ENCODE results near the gene SYNE3. TPM values are rescaled to one million over a fixed set of nuclear protein-coding genes. Genes with fewer than 3 reads are reported as not detected.

Gene SYNE3
- total and polyA plus RNA-seq, 2 donors (not counting 1 experiment from before 2014, with no cell fraction given): 4.9 to 24.1 TPM

GRCh38 chr14:95499354-95499750, 17.1 kb downstream of the SYNE3 start:
- DNase-seq (ENCODE audit: low read depth in 2 of 2): no peak
- Histone ChIP-seq H3K9me3 (ENCODE audit: control insufficient read depth, insufficient read depth, low read depth, low read length) (no peaks in the 10 kb centered on the region), H3K4me1 (ENCODE audit: control insufficient read depth, extremely low read depth, insufficient read depth, low read length) (peaks cover 39% of the 10 kb centered on the region), H3K9ac (ENCODE audit: insufficient read depth, low read length) (no peak overlapping the region), H3K4me2 (ENCODE audit: extremely low read depth, insufficient read depth, low read length) (no peak overlapping the region), H3K79me2 (ENCODE audit: control insufficient read depth, insufficient read depth, low read length) (peaks cover 39% of the 10 kb centered on the region), H3K36me3 (ENCODE audit: control insufficient read depth, insufficient read depth, low read length) (peaks cover 4% of the 10 kb centered on the region), H3K27me3 (ENCODE audit: control insufficient read depth, insufficient read depth, low read length) (no peaks in the 10 kb centered on the region), H3K4me3 (replicated peaks in 1 of 4; ENCODE audit: control extremely low read depth in 1 of 4, insufficient read depth in 1 of 4, low read depth in 3 of 4, low read length in 4 of 4) (no peak overlapping the region), H2AFZ (ENCODE audit: low read length) (no peak overlapping the region), H3K27ac (ENCODE audit: insufficient read depth, low read length) (no peak overlapping the region), H4K20me1 (ENCODE audit: control insufficient read depth, extremely low read depth, insufficient read depth, low read length) (no peaks in the 10 kb centered on the region)
- no peak for TF ChIP-seq EZH2 (IDR thresholded peaks at IDR 0.05; ENCODE audit: low read length, missing control alignments)
- TF ChIP-seq, protein P1, sequence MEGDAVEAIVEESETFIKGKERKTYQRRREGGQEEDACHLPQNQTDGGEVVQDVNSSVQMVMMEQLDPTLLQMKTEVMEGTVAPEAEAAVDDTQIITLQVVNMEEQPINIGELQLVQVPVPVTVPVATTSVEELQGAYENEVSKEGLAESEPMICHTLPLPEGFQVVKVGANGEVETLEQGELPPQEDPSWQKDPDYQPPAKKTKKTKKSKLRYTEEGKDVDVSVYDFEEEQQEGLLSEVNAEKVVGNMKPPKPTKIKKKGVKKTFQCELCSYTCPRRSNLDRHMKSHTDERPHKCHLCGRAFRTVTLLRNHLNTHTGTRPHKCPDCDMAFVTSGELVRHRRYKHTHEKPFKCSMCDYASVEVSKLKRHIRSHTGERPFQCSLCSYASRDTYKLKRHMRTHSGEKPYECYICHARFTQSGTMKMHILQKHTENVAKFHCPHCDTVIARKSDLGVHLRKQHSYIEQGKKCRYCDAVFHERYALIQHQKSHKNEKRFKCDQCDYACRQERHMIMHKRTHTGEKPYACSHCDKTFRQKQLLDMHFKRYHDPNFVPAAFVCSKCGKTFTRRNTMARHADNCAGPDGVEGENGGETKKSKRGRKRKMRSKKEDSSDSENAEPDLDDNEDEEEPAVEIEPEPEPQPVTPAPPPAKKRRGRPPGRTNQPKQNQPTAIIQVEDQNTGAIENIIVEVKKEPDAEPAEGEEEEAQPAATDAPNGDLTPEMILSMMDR (conservative IDR thresholded peaks at IDR 0.05 in 1 of 2, IDR thresholded peaks at IDR 0.05 in 1 of 2; ENCODE audit: low read depth in 1 of 2, low read length in 2 of 2): no peak

GRCh38 chr14:95498622-95499353, 17.7 kb downstream of the SYNE3 start:
- Histone ChIP-seq H3K36me3 (ENCODE audit: control insufficient read depth, insufficient read depth, low read length) (peaks cover 4% of the 10 kb centered on the region), H3K9me3 (ENCODE audit: control insufficient read depth, insufficient read depth, low read depth, low read length) (no peaks in the 10 kb centered on the region), H3K4me1 (ENCODE audit: control insufficient read depth, extremely low read depth, insufficient read depth, low read length) (peaks cover 38% of the 10 kb centered on the region), H3K4me2 (ENCODE audit: extremely low read depth, insufficient read depth, low read length) (peak overlapping the region; percentile 11), H3K27me3 (ENCODE audit: control insufficient read depth, insufficient read depth, low read length) (no peaks in the 10 kb centered on the region), H3K79me2 (ENCODE audit: control insufficient read depth, insufficient read depth, low read length) (peaks cover 42% of the 10 kb centered on the region), H3K9ac (ENCODE audit: insufficient read depth, low read length) (no peak overlapping the region), H3K4me3 (replicated peaks in 1 of 4; ENCODE audit: control extremely low read depth in 1 of 4, insufficient read depth in 1 of 4, low read depth in 3 of 4, low read length in 4 of 4) (no peak overlapping the region), H2AFZ (ENCODE audit: low read length) (no peak overlapping the region), H4K20me1 (ENCODE audit: control insufficient read depth, extremely low read depth, insufficient read depth, low read length) (no peaks in the 10 kb centered on the region), H3K27ac (ENCODE audit: insufficient read depth, low read length) (no peak overlapping the region)
- DNase-seq (ENCODE audit: low read depth in 2 of 2): peak in 1 of 2 donors; percentile 67
- TF ChIP-seq EZH2 (IDR thresholded peaks at IDR 0.05; ENCODE audit: low read length, missing control alignments): no peak
- TF ChIP-seq, protein P1 (conservative IDR thresholded peaks at IDR 0.05 in 1 of 2, IDR thresholded peaks at IDR 0.05 in 1 of 2; ENCODE audit: low read depth in 1 of 2, low read length in 2 of 2): no peak

GRCh38 chr14:95497561-95498011, 18.9 kb downstream of the SYNE3 start:
- DNase-seq (ENCODE audit: low read depth in 2 of 2): peak in 1 of 2 donors; percentile 75
- TF ChIP-seq EZH2 (IDR thresholded peaks at IDR 0.05; ENCODE audit: low read length, missing control alignments): no peak
- TF ChIP-seq, protein P1 (conservative IDR thresholded peaks at IDR 0.05 in 1 of 2, IDR thresholded peaks at IDR 0.05 in 1 of 2; ENCODE audit: low read depth in 1 of 2, low read length in 2 of 2): no peak
- peak overlapping the region; percentile 19 for H3K4me2 ChIP-seq (ENCODE audit: extremely low read depth, insufficient read depth, low read length)
- no peak overlapping the region for H3K9ac ChIP-seq (ENCODE audit: insufficient read depth, low read length)
- H3K79me2 ChIP-seq (ENCODE audit: control insufficient read depth, insufficient read depth, low read length): peaks cover 37% of the 10 kb centered on the region
- H3K27ac ChIP-seq (ENCODE audit: insufficient read depth, low read length): no peak overlapping the region
- no peak overlapping the region for H3K4me3 ChIP-seq (replicated peaks in 1 of 4; ENCODE audit: control extremely low read depth in 1 of 4, insufficient read depth in 1 of 4, low read depth in 3 of 4, low read length in 4 of 4)
- peaks cover 38% of the 10 kb centered on the region for H3K4me1 ChIP-seq (ENCODE audit: control insufficient read depth, extremely low read depth, insufficient read depth, low read length)
- no peak overlapping the region for H2AFZ ChIP-seq (ENCODE audit: low read length)
- no peaks in the 10 kb centered on the region for H3K27me3 ChIP-seq (ENCODE audit: control insufficient read depth, insufficient read depth, low read length)
- H3K9me3 ChIP-seq (ENCODE audit: control insufficient read depth, insufficient read depth, low read depth, low read length): no peaks in the 10 kb centered on the region
- H3K36me3 ChIP-seq (ENCODE audit: control insufficient read depth, insufficient read depth, low read length): peaks cover 4% of the 10 kb centered on the region
- no peaks in the 10 kb centered on the region for H4K20me1 ChIP-seq (ENCODE audit: control insufficient read depth, extremely low read depth, insufficient read depth, low read length)
